Measurements from ENCODE around the gene PLPPR3.

DNA sequence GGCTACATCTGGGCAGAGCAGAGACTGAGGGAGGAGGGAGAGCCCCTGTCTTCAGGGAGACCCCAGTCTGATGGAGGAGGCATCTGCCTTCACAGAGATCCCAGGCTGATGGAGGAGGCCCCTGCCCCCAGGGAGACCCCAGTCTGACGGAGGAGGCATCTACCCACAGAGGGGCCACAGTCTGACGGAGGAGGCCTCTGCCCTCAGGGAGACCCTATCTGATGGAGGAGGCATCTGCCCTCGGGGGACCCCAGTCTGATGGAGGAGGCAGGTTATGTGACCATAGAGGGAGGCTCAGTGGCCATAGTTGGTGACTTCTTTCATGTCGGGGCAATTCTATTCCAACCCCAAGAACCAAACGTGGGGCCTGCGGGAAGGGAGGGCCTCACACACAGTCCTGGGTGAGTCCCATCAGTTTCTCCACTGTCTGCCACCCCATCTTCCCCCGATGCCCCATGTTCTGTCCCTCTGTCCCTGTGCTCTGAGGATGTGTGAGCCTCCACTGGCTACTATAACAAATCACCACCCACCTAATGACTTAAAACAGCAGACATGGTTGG, 56.5 kb downstream of the PLPPR3 start:
- TF ChIP-seq MXI1 (IDR thresholded peaks at IDR 0.05; ENCODE audit: low read depth, low read length) (no peak), POLR2A (IDR thresholded peaks at IDR 0.05; ENCODE audit: low read depth, low read length) (no peak), CBX5 (IDR thresholded peaks at IDR 0.05; ENCODE audit: low read depth) (no peak), GABPA (IDR thresholded peaks at IDR 0.05; ENCODE audit: low read depth) (no peak), SREBF2 (IDR thresholded peaks at IDR 0.05; ENCODE audit: low read length) (no peak), BRCA1 (IDR thresholded peaks at IDR 0.05; ENCODE audit: low read depth, low read length) (no peak), SIN3A (IDR thresholded peaks at IDR 0.05; ENCODE audit: low read depth, low read length) (no peak), TCF3 (IDR thresholded peaks at IDR 0.05; ENCODE audit: borderline replicate concordance, insufficient read depth, low read depth, low read length) (no peak), POLR2AphosphoS5 (IDR thresholded peaks at IDR 0.05; ENCODE audit: low read length) (no peak)
- TF ChIP-seq, protein P1, sequence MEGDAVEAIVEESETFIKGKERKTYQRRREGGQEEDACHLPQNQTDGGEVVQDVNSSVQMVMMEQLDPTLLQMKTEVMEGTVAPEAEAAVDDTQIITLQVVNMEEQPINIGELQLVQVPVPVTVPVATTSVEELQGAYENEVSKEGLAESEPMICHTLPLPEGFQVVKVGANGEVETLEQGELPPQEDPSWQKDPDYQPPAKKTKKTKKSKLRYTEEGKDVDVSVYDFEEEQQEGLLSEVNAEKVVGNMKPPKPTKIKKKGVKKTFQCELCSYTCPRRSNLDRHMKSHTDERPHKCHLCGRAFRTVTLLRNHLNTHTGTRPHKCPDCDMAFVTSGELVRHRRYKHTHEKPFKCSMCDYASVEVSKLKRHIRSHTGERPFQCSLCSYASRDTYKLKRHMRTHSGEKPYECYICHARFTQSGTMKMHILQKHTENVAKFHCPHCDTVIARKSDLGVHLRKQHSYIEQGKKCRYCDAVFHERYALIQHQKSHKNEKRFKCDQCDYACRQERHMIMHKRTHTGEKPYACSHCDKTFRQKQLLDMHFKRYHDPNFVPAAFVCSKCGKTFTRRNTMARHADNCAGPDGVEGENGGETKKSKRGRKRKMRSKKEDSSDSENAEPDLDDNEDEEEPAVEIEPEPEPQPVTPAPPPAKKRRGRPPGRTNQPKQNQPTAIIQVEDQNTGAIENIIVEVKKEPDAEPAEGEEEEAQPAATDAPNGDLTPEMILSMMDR (IDR thresholded peaks at IDR 0.05 in 2 of 3, conservative IDR thresholded peaks at IDR 0.05 in 1 of 3; ENCODE audit: control insufficient read depth in 2 of 3, extremely low read depth in 1 of 3, insufficient read depth in 1 of 3, low read depth in 3 of 3, low read length in 3 of 3) = no peak
- TF ChIP-seq, protein P2, sequence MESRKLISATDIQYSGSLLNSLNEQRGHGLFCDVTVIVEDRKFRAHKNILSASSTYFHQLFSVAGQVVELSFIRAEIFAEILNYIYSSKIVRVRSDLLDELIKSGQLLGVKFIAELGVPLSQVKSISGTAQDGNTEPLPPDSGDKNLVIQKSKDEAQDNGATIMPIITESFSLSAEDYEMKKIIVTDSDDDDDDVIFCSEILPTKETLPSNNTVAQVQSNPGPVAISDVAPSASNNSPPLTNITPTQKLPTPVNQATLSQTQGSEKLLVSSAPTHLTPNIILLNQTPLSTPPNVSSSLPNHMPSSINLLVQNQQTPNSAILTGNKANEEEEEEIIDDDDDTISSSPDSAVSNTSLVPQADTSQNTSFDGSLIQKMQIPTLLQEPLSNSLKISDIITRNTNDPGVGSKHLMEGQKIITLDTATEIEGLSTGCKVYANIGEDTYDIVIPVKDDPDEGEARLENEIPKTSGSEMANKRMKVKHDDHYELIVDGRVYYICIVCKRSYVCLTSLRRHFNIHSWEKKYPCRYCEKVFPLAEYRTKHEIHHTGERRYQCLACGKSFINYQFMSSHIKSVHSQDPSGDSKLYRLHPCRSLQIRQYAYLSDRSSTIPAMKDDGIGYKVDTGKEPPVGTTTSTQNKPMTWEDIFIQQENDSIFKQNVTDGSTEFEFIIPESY (IDR thresholded peaks at IDR 0.05) = no peak

Measured in GM12878 (cell line).